ENCODE data around the gene TMEM132D.
"Not testable (repeated sequence)": the region's sequence is repeated elsewhere in the genome, so short reads cannot be mapped to it uniquely, and the experiment has no call there.

TMEM132D gene

DNA sequence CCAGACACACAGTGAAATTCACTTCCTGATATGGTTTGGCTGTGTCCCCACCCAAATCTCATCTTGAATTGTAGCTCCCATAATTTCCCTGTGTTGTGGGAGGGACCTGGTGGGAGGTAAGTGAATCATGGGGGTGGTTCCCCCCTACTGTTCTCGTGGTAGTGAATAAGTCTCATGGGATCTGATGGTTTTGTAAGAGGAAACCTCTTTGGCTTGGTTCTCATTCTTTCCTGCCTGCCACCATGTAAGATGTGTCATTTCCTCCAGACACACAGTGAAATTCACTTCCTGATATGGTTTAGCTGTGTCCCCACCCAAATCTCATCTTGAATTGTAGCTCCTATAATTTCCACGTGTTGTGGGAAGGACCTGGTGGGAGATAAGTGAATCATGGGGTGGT is 354.8 kb downstream of the TMEM132D start:
- DNase-seq (ENCODE audit: low spot score) = peak; percentile 16
- not testable (repeated sequence) for FAIRE-seq

DNA sequence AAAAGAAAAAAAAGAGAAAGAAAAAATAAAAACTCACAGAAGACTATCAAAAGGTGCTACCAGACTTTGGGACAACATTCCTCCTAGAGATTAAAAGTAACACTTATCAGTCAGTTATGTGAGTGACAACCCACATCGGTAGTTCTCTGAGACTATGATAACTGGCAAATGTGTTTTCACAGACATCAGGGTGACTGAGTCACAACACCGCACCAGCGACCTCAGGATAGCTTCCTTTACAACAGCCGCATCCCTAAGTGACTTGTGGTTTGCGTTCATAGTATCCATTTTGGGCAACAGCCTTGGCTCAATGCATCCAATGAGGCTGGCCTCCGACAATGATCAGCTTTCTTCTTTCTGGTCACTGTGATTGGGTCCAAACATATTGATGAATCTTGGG is 359.1 kb downstream of the TMEM132D start:
- FAIRE-seq = peak; percentile 28
- DNase-seq (ENCODE audit: low spot score) = peak; percentile 61

DNA sequence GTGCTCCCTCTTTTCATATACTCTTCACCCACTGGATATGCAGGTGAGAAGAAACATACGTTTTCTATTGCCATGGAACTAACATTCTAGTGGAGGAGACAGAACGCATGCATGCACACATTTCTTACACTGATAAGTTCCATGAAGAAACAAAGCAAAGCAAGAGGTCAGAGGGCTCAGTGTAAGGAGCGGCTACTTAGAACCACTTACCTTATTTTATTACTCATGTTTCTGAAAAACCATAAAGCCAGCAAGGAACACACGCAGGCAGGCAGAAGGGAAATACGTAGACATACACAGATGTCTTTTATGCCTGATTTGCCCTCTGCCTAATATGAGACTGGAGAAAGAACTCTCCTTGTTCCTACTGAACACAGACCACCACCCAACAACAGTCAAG is 362.9 kb downstream of the TMEM132D start:
- no peak for FAIRE-seq
- DNase-seq (ENCODE audit: low spot score) = no peak

DNA sequence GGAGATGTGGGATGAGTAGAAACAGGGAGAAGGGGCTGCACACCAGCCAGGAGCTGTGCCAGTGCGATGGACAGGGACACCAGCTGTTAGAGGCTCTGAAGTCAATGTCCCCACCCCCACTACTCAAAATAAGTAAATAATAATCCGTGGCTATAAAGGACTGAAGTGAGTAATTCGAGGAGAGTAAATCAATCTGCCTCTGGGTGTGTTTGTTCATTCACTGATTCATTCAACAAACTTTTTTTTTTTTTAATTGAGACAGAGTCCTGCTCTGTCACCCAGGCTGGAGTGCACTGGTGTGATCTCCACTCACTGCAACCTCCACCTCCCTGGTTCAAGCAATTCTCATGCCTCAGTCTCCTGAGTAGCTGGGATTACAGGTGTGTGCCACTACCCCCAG is 363.6 kb downstream of the TMEM132D start:
- FAIRE-seq = no peak
- DNase-seq (ENCODE audit: low spot score) = no peak

DNA sequence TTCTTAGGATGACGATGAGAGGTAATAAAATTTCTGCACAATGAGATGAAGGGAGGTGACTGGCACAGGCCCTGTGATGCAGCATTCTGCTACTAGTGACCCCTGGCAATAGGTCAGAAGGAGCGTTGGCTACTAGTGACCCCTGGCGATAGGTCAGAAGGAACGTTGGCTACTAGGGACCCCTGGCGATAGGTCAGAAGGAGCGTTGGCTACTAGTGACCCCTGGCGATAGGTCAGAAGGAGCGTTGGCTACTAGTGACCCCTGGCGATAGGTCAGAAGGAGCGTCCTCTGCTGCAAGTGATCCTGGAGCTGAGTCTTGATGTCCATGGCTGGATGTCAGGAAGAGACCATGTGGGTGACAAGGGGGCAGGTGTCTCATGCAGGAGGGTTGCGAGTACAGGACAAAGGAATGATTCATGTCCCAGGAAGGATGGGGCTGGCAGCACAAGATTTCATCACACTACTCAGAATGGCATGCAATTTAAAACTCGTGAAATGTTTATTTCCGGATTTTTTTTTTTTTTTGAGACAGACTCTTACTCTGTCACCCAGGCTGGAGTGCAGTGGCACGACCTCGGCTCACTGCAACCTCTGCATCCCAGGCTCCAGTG is 365.0 kb downstream of the TMEM132D start:
- FAIRE-seq = not testable (repeated sequence)

DNA sequence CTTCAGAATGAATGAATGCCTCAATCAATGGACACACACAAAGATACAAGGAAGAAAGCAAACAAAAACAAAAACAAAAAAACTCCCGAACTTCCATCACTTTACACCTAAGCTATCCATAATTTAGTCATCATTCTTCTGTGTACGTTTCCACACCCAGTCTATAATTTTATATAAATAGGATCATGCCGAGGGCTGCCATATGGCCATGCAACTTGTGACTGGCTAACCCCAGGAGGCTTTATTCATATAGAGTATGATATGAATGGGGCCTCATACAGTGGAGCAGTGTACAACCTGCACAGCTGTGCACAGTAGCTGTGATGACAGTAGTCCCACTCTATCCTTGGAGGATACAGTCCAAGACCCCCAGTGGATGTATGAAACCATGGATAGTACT is 365.7 kb downstream of the TMEM132D start:
- FAIRE-seq (no peak), DNase-seq (ENCODE audit: low spot score) (no peak)

More for the DNA sequence above, 365.0 kb downstream of the TMEM132D start:
- DNase-seq (ENCODE audit: low spot score) = peak; percentile 48

DNA sequence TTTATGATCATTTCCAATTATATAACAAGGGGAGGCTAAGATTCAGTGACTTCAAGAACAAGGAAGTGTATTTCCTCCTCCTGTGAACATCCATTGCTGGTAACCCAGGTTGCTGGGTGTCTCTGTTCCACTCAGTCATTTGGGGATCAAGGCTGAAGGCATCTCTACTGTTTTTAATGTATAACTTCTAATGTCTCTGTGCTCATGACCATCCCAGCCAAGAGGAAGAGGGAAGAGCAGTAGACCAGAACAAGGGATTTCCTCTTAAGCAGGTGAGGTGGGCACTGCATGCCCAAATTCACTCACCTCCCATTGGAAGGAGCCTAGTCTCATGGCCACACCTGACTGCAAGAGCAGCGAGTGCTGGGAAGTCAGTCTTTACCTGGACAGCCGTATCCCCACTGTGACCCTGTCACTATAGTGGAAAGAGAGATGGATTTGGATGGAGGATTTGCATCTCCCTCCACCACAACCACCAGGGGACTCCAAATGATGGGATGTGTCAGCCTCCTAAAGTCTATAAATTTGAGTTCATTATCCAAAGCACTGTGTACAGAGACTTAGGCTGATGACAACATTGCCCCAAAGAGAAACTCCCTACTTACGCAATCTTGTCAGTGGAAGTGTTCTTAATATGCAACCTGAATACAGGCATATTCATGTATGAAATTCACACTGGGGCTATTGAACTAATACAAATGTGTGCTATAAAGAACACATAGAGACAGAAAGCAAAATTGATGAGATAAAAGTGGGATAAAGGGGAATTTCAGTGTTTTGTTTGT is 368.7 kb downstream of the TMEM132D start:
- FAIRE-seq = no peak

DNA sequence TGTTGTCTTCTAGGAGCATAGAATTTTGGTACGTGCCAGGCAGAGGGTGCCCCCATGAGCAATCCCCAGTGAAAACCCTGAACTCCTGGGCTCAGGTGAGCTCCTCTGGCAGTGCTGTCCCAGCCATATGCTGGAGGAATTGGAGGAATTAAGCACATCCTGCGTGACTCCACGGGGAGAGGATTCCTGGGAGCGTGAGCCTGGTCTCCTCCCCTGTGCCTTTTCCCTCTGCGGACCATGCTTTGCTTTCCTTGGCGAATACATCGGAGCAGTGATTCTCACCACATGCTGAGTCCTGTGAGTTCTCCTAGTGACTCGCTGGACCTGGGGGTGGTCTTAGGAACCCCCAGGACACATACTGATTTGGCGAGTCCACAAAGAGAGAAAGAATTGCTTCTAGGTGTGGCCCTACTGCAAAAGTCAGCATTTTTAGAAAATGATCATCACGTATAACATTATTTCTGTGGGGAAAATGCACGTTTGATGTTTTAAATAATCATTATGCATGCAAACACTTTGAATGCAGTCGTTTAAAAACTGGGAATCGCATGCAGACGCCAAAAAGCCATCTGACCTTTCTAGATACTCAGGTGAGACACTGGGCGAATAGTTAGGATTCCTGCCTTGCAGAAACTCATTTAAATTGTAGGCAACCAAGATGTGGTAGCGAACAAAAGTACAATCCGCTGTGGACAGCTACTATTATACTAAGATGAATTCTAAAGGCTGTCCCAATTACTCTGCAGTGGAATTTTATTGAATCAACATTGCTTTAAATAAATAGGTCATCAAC is 370.9 kb downstream of the TMEM132D start:
- no peak for FAIRE-seq
- no peak for DNase-seq (ENCODE audit: low spot score)

More for the DNA sequence above, 368.7 kb downstream of the TMEM132D start:
- DNase-seq (ENCODE audit: low spot score) = peak; percentile 8

DNA sequence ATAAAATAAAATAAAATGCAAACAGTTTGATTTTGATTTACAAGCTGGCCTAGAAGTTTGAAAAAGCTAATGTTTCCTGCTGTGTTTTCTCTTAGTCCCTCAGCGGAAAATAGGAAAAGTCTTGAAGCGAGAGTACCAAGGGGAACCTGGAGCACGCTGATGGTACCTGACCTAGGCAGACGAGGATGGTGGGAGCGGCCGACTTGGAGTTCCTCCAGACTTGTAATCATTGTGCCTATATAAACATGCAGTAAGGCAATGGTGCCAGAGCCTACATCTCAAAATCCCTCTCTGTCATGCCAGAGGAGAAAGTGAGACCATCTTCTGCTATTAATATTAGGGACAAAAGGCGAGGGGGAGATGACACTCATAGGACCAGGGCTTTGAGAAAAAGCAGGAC is 371.7 kb downstream of the TMEM132D start:
- FAIRE-seq = no peak
- DNase-seq (ENCODE audit: low spot score) = no peak

DNA sequence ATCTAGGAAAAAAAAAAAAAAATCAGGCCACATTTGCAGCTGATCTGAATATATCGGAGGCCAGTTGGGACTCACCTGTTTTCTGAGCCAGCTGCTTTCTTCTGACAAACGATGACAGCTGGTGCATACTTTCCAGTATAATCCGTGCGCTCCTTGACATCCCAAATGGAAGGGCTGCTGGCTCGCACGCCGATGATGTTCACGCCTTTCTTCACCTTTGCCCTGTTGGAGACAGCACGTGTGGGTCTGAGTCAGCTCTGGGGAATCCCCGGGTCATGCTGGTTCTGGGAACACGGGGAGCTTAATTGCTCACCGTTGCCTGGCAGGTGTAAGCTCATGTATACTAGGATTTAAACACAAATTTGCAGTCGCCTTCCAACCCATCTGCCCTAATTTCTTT is 372.8 kb downstream of the TMEM132D start:
- DNase-seq (ENCODE audit: low spot score) (peak; percentile 63), FAIRE-seq (no peak)

DNA sequence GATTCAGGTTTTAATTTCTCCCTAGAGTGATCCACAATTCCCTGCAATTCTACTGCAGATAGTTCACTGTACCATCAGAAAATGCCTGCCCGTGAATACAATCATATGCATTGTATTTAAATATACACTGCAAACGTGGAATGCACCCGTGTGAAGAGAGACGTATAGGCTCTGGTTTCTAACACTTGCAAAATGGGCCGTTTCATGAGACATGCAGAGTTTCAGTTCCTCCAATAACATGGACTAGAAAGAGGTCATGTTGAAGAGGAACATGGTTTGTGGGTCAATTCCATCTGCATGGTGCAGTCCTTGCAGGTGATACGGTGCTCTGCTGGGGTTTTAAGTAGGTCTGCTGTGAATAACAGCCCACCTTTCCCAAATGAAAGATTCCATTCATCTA is 373.3 kb downstream of the TMEM132D start:
- FAIRE-seq = no peak

DNA sequence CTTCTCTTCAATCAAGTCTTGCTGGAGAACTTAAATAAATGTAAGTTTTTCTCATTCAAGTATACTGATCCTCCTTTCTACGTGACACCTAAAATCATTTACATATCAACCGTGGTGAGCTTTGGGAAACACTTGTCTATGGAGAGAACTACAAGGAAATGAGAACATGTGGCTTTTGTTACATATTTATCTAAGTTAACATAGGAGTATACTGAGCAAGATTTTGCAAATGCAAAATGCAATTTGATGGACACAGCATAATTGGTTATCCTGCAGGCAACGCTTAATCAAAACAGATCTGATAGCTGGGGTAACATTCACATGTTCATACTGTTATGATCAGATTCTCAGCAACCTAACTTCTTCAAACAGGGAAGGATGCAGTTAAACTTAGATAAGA is 376.3 kb downstream of the TMEM132D start:
- no peak for FAIRE-seq

More for the DNA sequence above, 373.3 kb downstream of the TMEM132D start:
- DNase-seq (ENCODE audit: low spot score) = no peak

DNA sequence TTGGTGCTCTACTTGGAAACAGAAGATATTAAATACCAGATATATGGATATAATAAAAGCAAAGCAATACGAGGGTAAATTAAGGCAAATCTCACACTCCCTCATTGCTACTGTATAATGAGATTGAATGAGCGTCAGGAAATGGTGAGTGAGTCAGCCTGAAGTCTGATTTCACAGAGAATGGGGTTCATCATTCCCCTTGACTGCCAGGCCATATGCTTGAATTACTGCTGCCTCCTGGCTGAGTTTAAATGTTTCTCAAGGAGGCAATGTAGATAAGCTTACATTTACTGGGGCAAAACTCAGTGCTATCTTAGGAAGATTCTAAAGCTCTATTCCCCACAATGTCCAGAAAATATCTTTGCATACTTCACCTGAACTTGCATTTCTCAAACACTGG is 380.2 kb downstream of the TMEM132D start:
- DNase-seq (ENCODE audit: low spot score) (no peak), FAIRE-seq (no peak)

More for the DNA sequence above, 376.3 kb downstream of the TMEM132D start:
- DNase-seq (ENCODE audit: low spot score) = no peak

DNA sequence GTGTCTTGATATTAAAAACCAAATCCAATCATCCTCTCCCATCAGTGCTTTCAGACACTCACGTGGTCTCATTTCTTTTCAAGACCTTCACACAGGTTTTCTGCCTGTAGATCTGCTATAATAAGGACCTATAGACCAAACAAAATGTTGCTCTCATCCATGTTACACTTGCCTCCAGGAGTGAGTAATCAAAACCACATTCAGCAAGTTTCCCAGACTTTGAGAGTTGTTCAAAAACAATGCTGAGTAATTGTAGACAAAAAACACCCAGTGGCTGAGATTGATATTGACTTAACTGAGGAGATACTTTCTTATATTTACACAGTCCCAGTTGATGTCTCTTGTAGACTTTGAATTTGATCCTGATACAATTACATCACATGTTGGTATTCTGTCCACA is 383.1 kb downstream of the TMEM132D start:
- peak; percentile 43 for DNase-seq (ENCODE audit: low spot score)
- peak; percentile 30 for FAIRE-seq

DNA sequence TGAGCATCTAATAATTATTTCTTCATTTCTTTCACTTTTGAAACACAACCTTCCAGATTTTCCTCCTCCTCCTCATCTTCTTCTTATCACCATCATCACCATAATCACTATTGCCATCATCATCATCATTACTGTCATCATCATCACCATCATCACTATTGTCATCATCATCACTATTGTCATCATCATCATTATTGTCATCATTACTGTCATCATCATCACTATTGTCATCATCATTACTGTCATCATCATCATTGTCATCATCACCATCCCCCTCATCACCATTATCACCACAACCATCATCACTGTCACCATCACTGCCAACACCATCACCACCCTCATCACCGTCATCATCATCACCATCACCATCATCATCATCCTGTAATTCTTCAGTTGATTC is 400.0 kb downstream of the TMEM132D start:
- FAIRE-seq = no peak
- DNase-seq (ENCODE audit: low spot score) = no peak

DNA sequence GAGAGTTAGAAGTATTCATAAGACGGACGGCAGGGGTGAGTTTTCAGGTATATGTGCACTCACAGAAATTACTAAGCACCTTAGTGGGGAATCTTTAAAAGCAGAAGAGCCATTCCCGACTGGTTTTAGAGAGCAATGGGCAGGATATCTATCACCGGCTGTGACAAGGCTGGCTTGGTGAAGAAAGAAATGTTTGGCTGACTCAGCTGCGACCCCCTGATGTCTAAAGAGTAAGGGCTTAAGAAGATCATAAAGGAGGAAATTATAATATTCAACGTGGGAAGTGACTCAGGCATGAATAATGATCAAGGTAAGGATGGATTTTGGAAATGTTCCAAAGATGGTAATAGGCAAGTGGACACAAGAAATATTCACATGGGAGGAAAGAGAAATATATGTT is 407.6 kb downstream of the TMEM132D start:
- FAIRE-seq (no peak), DNase-seq (ENCODE audit: low spot score) (peak; percentile 7)

DNA sequence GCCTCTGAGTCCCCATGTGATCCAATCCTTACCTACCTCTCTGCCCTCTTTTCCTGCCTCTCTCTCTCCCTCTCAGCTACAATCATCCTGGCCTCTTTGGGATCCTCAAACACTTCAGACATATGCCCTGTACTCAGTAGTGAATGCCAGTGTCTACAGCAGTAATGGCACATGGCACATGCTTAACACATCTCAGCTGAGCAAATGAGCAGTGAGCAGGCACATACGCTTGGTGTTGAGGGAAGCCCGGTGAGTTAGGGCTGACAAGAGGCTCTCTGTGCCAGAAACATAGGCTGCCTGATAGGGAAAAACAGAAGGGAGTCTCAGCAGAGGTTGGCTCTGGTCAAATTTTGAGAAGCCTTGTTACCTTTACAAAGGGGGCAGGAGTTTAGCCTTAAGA is 409.1 kb downstream of the TMEM132D start:
- DNase-seq (ENCODE audit: low spot score) (no peak), FAIRE-seq (no peak)

DNA sequence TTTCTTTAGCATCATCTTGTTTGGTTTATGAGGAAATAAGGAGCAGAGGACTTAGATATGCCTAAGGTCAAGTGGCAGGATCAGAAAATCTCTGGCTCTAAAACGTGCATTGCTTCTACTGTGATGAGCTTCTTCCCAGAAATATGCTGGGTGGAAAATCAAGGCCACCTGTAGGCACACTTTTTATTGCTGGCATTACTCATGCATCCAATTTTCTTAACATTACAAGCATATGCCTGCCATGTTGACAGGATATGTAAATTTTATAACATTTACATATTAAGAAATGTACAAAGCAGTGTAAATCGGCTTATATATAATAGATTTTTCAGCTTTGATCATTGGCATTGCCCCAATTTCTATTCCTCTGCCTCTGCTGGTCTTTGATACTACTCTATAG is 409.6 kb downstream of the TMEM132D start:
- DNase-seq (ENCODE audit: low spot score) = no peak
- no peak for FAIRE-seq

DNA sequence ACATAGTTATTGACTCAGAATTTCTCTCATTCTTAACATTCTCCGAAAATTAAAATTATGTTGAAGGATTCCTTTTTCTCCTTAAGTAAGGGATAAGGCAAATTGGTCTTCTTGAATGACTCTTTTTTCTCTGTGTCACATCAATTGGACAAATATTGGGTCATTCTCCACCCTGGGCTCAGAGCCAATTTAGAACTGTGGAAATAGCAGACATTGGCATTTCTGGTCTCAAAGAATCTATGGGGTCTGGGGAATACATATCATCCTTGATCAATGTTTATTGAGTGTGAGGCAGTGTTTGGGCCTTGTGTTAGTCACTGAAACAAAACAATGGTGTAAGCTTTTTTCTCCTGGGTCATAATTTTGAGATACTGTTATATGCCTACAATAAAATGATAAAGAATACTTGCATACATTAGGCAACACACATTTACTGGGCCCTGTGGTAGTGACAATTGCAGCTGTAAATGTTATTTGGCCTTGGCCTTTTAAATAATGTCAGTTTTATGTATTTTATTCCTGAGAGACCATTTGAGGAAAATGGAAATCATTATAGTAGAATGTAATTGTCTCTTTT is 414.6 kb downstream of the TMEM132D start:
- no peak for FAIRE-seq
- DNase-seq (ENCODE audit: low spot score) = no peak

DNA sequence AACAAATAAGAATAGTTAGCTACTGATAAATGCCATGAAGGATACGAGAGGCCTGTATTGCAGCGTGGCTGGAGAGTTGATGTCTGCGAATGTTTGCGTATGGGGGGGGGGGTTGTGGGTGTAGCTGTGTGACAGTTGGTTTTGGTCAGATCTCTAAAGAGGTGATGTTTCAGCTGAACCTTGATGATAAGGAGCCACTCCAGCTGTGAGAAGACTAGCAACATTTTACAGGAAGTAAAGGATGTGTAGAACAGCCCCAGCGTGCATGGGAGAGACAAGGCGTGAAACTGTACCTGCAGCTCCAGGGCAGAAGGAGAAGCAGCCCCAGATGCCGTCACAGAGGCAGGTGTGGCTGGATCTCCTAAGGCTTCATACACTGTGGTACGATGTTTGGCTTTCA is 416.9 kb downstream of the TMEM132D start:
- DNase-seq (ENCODE audit: low spot score) = no peak
- FAIRE-seq = no peak

DNA sequence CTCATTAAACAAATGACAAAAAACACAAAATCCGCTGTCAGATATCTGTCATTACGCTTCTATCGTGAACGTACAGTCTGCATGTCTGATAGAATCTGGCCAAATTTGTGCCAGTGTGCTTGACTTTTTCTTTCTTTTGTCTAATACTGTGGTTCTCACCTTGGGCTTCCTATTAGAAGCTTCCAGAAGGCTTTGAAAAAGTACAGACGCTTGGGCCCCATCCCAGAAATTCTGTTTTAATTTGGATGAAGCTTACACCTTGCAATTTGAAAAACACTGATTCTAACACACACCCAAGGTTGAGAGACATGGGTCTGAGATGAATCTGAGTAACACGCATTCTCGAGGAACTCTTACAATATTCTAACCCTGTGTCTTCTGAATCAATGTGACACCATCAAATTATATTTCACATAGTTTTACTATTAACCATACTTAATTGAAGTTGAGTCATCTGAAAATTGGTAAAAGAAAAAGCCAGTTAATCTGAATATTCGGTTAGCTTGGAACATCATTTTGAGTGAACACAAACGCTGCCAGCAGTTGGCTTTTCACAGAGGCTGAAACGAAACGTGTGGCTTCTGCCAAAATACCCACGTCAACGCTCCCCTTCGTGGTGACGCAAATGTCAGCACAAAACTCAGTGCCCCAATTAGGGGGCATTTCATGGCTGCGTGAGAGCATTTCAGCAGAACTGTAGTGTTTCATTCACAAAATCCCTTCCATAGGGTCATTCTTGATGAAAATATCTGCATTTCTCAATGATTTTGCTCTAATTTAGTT is 420.5 kb downstream of the TMEM132D start:
- no peak for DNase-seq (ENCODE audit: low spot score)
- FAIRE-seq = no peak

Measured in RCC 7860 (cell line).